ENCODE measurements around the gene HDAC9.

Gene HDAC9

DNA sequence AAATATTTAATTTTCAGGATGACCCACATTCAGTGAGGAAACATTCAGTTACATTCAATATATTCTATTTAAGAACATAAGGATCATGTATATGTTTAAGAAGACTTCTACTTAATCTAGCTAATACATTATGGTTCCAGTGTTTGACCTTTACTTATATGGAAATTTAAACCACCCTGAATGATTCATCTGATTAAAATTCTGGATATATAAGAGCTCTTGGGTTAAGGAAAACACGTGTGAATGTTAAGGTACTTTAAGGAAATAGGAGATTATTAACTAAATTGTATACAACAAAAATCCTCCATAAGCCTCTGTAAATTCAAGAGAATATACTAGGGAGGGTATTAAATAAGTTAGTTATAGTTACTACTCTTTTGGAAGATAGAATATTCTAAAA is 40.9 kb downstream of the HDAC9 start:
- in situ Hi-C loops (cut with HindIII; ENCODE audit: low pct_unique_long_range_greater_than_20kb, low sequenced_read_pairs) = no loop called here
- TF ChIP-seq JUND (IDR thresholded peaks at IDR 0.05; ENCODE audit: low read depth) = no peak
- DNase-seq (ENCODE audit: low read depth in 1 of 2, low spot score in 1 of 2) = no peak

DNA sequence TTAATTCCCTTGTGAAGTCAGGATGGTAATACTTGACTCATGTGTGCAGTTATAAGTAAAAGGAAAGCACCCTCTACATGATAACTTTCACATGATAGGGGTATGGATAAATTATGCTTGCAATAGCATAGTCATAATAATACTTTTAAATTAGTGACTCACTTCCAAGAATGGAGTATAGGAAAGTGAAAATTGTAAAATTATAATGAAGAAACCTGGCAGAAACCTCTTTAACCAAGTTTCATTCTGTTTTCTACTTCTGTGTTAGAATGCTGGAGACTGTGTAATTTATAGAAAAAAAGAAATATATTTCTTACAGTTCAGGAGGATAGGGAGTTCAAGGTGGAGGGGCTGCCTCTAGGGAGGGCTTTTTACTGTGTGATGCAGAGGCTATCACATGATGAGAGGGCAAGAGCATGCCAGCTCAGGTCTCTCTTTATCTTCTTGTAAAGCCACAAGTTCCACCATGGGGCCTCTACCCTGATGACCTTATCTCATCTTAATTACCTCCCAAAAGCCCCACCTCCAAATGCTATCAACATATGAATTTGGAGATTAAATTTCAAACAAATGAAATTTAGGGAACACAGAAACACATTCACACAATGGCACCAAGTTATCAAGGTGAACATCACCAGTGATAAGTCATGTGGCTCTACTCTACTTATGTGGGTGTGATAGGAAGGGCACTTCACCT is 43.2 kb downstream of the HDAC9 start:
- in situ Hi-C loops (cut with HindIII; ENCODE audit: low pct_unique_long_range_greater_than_20kb, low sequenced_read_pairs) = no loop called here
- no peak for DNase-seq (ENCODE audit: low read depth in 1 of 2, low spot score in 1 of 2)
- TF ChIP-seq JUND (IDR thresholded peaks at IDR 0.05; ENCODE audit: low read depth) = no peak

DNA sequence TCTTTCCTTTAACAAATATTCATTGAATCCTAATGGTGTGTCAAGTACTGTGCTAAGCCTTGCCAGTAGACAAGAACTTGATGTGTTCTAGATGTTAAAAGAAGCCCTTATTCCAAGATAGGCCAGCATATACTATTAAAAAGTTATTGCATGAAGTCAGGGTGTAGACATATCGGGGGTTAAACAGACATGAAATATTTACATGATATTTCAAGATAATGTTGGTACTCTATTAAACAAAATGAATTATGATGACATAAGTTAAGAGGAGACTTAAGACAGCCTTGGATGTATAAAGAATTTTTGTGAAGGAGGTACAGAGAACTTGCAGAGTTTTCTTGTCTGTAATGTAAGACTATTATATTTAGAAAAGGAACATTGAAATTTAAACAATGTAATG is 44.8 kb downstream of the HDAC9 start:
- in situ Hi-C loops (cut with HindIII; ENCODE audit: low pct_unique_long_range_greater_than_20kb, low sequenced_read_pairs) = no loop called here
- no peak for TF ChIP-seq JUND (IDR thresholded peaks at IDR 0.05; ENCODE audit: low read depth)
- no peak for DNase-seq (ENCODE audit: low read depth in 1 of 2, low spot score in 1 of 2)

DNA sequence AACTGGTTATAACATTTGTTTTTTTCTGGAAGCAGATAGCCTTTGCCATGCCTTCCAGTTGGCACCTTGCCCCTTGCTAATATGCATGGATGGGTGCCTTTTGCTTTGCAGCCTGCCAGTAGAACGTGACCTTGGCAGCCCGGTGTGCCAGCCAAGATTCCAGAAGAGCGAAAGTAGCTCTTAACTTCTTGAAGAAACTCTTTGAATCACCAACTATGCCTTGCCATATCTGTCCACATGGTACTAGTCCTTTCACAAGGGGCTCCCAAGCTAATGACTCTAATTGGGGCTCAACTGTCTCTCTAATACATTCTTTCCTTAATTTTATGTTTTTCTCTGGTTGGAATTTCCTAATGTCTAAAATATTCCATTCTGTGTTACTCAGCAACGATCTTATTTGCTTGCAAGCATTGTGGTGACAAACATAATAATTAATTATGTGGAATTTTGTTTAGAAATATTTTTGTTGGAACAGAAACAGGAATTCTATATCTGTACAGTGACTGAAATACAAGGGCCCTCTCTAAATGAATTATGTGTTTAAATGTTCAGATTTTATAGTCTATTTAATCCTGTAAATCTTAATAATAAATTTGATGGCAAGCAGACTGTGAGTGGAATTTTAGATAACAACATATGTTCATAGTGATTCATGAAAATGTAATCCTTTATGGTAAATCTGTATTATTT is 45.8 kb downstream of the HDAC9 start:
- TF ChIP-seq JUND (IDR thresholded peaks at IDR 0.05; ENCODE audit: low read depth) = no peak
- in situ Hi-C loops (cut with HindIII; ENCODE audit: low pct_unique_long_range_greater_than_20kb, low sequenced_read_pairs) = no loop called here
- DNase-seq (ENCODE audit: low read depth in 1 of 2, low spot score in 1 of 2) = no peak

DNA sequence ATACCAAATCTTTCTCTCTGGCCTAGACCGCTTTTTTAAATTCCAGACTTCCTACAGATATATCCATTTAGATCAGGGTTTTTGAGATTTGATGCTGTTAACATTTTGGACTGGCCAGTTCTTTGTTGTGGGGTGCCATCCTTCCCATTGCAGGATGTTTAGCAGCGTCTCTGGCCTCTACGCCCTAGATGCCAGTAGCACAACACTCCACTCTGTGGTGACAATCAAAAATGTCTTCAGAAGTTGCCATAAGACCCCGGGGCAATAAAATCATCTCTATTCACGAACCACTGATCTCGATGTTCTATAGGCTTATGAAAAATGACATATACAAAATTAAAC is 46.3 kb downstream of the HDAC9 start:
- TF ChIP-seq JUND (IDR thresholded peaks at IDR 0.05; ENCODE audit: low read depth) = no peak
- DNase-seq (ENCODE audit: low read depth in 1 of 2, low spot score in 1 of 2) = no peak
- in situ Hi-C loops (cut with HindIII; ENCODE audit: low pct_unique_long_range_greater_than_20kb, low sequenced_read_pairs) = no loop called here

DNA sequence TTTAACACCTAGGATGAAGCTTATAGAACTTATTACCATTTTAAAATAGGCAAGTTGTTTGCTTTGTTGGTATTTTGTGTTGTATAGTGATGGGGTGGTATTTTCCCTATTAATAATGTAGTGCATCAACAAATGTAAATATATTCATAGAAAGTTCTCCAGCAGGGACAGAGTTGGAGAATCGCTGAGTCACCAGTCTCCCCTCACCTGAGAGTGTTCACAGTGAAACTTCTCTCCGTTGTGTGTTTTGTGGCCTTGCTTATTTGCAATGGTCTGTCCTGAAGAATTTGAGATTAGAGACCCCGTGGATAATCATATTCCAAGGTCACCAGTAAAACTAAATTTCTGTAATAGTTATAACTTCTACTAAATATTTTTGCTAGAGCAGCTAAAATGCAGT is 51.0 kb downstream of the HDAC9 start:
- no peak for TF ChIP-seq JUND (IDR thresholded peaks at IDR 0.05; ENCODE audit: low read depth)
- in situ Hi-C loops (cut with HindIII; ENCODE audit: low pct_unique_long_range_greater_than_20kb, low sequenced_read_pairs) = no loop called here
- DNase-seq (ENCODE audit: low read depth in 1 of 2, low spot score in 1 of 2) = no peak

DNA sequence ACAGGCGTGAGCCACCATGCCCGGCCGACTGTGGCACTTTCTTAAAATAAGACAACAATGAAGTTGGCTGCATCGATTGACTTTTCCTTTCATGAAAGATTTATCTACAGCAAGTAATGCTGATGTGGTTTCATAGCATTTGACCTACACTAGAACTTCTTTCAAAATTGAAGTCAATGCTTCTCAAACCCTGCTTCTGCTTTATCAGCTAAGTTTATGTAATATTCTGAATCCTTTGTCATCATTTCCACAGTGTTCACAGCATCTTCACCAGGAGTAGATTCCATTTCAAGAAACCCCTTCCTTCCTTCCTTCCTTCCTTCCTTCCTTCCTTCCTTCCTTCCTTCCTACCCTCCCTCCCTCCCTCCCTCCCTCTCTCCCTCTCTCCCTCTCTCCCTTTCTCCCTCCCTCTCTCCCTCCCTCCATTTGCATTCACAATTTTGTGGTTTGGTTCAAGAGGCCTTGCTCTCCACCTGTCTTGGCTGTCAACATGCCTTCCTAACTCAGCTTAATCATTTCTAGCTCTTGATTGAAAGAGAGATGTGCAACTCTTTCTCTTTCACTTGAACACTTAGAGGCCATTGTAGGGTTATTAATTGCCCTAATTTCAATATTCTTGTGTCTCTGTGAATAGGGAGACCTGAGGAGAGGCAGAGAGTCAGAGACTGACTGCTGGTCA is 52.1 kb downstream of the HDAC9 start:
- no peak for TF ChIP-seq JUND (IDR thresholded peaks at IDR 0.05; ENCODE audit: low read depth)
- in situ Hi-C loops (cut with HindIII; ENCODE audit: low pct_unique_long_range_greater_than_20kb, low sequenced_read_pairs) = no loop called here
- no peak for DNase-seq (ENCODE audit: low read depth in 1 of 2, low spot score in 1 of 2)

DNA sequence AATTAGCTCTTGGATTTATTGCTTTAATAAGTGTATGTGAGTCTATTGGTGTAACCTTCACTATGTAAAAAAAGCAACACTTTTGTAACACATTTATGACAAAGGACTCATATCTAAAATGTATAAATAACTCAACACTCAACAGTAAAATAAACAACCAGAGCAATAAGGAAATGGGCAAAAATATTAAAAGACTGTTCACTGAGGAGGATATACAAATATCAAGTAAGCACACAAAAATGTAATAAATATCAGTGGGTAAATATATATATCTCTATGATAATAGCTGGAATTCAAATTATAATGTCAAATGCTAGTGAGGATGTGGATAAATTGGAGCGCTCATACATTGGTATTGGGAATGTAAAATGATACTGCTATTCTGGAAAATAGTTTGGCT is 53.0 kb downstream of the HDAC9 start:
- no peak for DNase-seq (ENCODE audit: low read depth in 1 of 2, low spot score in 1 of 2)
- in situ Hi-C loops (cut with HindIII; ENCODE audit: low pct_unique_long_range_greater_than_20kb, low sequenced_read_pairs) = no loop called here
- no peak for TF ChIP-seq JUND (IDR thresholded peaks at IDR 0.05; ENCODE audit: low read depth)

DNA sequence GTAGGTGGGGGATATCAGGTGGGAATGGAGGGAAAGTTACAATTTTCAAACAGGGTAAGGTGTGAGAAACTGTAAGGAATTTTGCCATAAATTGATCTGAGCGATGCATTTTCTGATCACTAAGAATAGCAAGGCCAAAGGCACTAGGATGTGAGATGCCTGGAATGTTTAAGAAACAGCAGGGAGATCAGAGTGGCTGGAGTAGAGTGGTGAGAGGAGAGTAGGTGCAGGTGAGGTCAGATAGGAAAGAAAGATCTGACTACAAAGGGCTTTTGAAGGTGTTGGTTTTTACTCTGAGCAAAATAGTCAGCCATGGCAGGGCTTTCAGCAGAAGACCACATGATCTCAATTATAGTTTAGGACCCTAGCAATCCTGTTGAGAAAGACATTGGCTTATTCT is 55.0 kb downstream of the HDAC9 start:
- no peak for TF ChIP-seq JUND (IDR thresholded peaks at IDR 0.05; ENCODE audit: low read depth)
- DNase-seq (ENCODE audit: low read depth in 1 of 2, low spot score in 1 of 2) = no peak
- in situ Hi-C loops (cut with HindIII; ENCODE audit: low pct_unique_long_range_greater_than_20kb, low sequenced_read_pairs) = no loop called here

DNA sequence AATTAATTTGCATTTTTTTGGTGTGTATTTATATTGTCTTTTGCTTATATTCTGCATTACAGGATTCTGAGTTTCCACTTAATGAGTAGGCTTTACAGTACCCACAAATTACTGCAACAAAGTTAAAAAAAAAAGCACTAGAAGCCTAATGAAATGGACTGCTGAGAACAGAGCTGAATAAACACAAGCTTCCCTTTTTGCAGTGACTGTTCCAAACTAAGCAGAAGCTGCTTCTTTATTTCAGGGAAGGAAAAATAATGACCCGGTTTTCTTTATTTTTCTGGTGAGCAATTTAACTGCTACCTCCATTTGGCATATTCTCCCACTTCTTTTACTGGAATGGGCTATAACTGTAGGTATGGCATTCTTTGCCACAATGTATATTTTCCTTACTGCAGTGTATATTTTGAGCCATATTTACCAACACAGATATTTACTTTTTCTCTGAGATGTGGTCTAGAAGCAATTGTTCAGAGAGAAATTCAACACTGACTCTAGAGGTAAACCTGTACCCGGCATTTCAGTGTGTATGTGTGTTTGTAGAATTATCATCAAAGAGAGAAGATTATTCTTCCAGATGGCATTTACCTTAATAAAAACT is 56.9 kb downstream of the HDAC9 start:
- in situ Hi-C loops (cut with HindIII; ENCODE audit: low pct_unique_long_range_greater_than_20kb, low sequenced_read_pairs) = no loop called here
- DNase-seq (ENCODE audit: low read depth in 1 of 2, low spot score in 1 of 2) = no peak
- no peak for TF ChIP-seq JUND (IDR thresholded peaks at IDR 0.05; ENCODE audit: low read depth)

DNA sequence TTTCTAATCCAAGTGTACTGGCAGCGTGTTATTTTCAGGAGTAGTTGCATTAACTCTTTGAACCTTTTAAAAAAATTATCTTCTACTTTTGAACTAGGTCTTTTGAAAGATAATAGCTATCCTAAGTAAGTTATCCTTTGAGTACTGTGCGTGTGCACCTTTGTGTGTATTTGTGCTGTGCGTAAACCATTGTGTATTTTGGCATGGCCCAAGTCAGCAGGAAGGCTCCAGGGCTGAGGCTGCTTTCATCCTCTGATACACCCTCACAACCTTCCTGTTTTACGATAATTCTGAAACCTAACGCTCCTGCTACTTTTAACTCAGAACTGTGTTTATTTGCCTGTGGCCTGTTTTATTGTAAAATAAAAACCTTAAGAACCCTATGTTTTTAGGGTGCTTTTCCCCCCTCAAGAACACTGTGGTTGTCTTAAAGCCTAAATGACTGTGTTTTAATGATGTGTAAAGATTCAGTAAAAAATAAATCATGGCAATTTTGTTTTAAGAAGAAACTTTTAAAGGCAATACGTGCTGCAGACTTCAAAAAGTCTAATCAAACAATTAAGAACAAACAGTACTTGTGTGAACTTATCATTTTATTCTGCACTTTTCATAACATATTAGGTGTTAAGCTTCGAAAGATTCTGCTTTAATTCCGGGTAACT is 57.5 kb downstream of the HDAC9 start:
- TF ChIP-seq JUND (IDR thresholded peaks at IDR 0.05; ENCODE audit: low read depth) = no peak
- in situ Hi-C loops (cut with HindIII; ENCODE audit: low pct_unique_long_range_greater_than_20kb, low sequenced_read_pairs) = no loop called here
- DNase-seq (ENCODE audit: low read depth in 1 of 2, low spot score in 1 of 2) = peak in 1 of 2 experiments; percentile 39

DNA sequence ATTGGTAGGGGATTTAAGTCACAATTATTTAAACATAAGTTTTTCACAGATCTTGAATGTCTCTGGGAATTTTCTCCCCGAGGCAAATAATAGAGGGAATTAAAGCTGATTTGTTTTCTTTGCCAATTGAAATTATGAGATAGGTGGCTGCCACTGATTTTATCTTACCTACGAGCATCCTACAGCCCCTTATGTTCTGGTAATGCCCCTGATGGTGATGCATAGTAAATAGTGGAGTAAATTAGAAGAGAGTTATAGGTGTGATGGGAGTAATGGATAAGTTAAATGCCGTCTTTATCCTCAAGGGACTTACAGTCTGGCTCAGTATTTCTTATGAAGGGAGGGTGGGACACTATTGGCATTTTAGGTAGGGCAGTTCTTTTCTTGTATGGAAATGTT is 58.1 kb downstream of the HDAC9 start:
- no peak for TF ChIP-seq JUND (IDR thresholded peaks at IDR 0.05; ENCODE audit: low read depth)
- in situ Hi-C loops (cut with HindIII; ENCODE audit: low pct_unique_long_range_greater_than_20kb, low sequenced_read_pairs) = no loop called here
- no peak for DNase-seq (ENCODE audit: low read depth in 1 of 2, low spot score in 1 of 2)

Data from T47D (cell line).